GM23338 (cell line): ENCODE measurements around the gene CDYL. TPM values are rescaled to one million over a fixed set of nuclear protein-coding genes. Genes with fewer than 3 reads are reported as not detected.

ENCODE experiments used
- ATAC-seq: fragments of 200-7000 bp; cut with Tn5 transposase; 3 replicates; pipeline ENCODE4 v1.9.1; 2020
- DNase-seq: peaks from one replicate; pipeline ENCODE4 v3.0.0-alpha.2; 2015; ENCODE audit warnings: low spot score
- H2AFZ ChIP-seq: fragments of 200-600 bp; sonication (generic); 2 replicates; pipeline ENCODE4 v1.8.0; 2016; ENCODE audit warnings: antibody characterized with exemption, mild to moderate bottlenecking, moderate library complexity
- H3F3A ChIP-seq: fragments of 200-600 bp; sonication (generic); replicated peaks from 2 replicates; pipeline ENCODE4 v1.8.0; 2017; ENCODE audit warnings: antibody characterized with exemption, mixed run types, low read depth
- H3K27ac ChIP-seq: fragments of 200-600 bp; sonication (generic); 2 replicates; pipeline ENCODE4 v1.6.1; 2016; ENCODE audit warnings: low read depth
- H3K27me3 ChIP-seq: fragments of 200-600 bp; sonication (generic); 2 replicates; pipeline ENCODE4 v1.8.0; 2016; ENCODE audit warnings: mild to moderate bottlenecking, mixed run types, moderate library complexity; ENCODE audit not compliant: insufficient read depth
- H3K36me3 ChIP-seq: fragments of 200-600 bp; sonication (generic); 2 replicates; pipeline ENCODE4 v1.8.0; 2016; ENCODE audit warnings: mild to moderate bottlenecking; ENCODE audit not compliant: insufficient read depth
- H3K4me1 ChIP-seq: fragments of 200-600 bp; sonication (generic); 2 replicates; pipeline ENCODE4 v1.8.0; 2016; ENCODE audit warnings: mild to moderate bottlenecking, moderate library complexity; ENCODE audit not compliant: insufficient read depth
- H3K4me2 ChIP-seq: fragments of 200-600 bp; sonication (generic); 2 replicates; pipeline ENCODE4 v1.7.1; 2017; ENCODE audit warnings: mixed run types
- H3K4me3 ChIP-seq: fragments of 200-600 bp; sonication (generic); 2 replicates; pipeline ENCODE4 v1.6.1; 2016; ENCODE audit warnings: mixed run types
- H3K79me2 ChIP-seq: fragments of 200-600 bp; sonication (generic); replicated peaks from 2 replicates; pipeline ENCODE4 v1.8.0; 2017; ENCODE audit warnings: mild to moderate bottlenecking; ENCODE audit not compliant: insufficient read depth
- H3K9me2 ChIP-seq: fragments of 200-600 bp; sonication (generic); 2 replicates; pipeline ENCODE4 v1.8.0; 2017; ENCODE audit not compliant: insufficient read depth
- H4K20me1 ChIP-seq: fragments of 200-600 bp; sonication (generic); replicated peaks from 2 replicates; pipeline ENCODE4 v1.8.0; 2017; ENCODE audit warnings: mild to moderate bottlenecking; ENCODE audit not compliant: insufficient read depth
- H3K27ac Mint-ChIP-seq: 2 replicates; pipeline ENCODE4 v1.8.0; 2020; ENCODE audit warnings: inconsistent platforms, mild to moderate bottlenecking, moderate library complexity, mixed read lengths
- H3K27me3 Mint-ChIP-seq: 3 replicates; pipeline ENCODE4 v1.8.0; 2022; ENCODE audit warnings: low read depth, mild to moderate bottlenecking, moderate library complexity, mixed read lengths, inconsistent platforms; ENCODE audit not compliant: insufficient read depth, poor library complexity
- H3K36me3 Mint-ChIP-seq: 3 replicates; pipeline ENCODE4 v1.8.0; 2021; ENCODE audit warnings: low read depth, mild to moderate bottlenecking, inconsistent platforms, moderate library complexity, mixed read lengths
- H3K4me1 Mint-ChIP-seq: 3 replicates; pipeline ENCODE4 v1.8.0; 2020; ENCODE audit warnings: mild to moderate bottlenecking, inconsistent platforms, mixed read lengths
- H3K4me3 Mint-ChIP-seq: 3 replicates; pipeline ENCODE4 v1.8.0; 2021; ENCODE audit warnings: moderate library complexity, mild to moderate bottlenecking, inconsistent platforms, mixed read lengths
- H3K9me3 Mint-ChIP-seq: 3 replicates; pipeline ENCODE4 v1.8.0; 2020; ENCODE audit warnings: moderate library complexity, mild to moderate bottlenecking, inconsistent platforms, mixed read lengths
- CREB1 ChIP-seq: fragments of 250-450 bp; sonication (Bioruptor Pico); IDR thresholded peaks from 2 replicates; pipeline ENCODE4 v1.5.0; 2020; ENCODE audit warnings: low read depth, mild to moderate bottlenecking, moderate library complexity
- ETS1 ChIP-seq: IDR thresholded peaks from 2 replicates; pipeline ENCODE4 v1.6.1; 2016; ENCODE audit warnings: antibody characterized with exemption
- EZH2phosphoT487 ChIP-seq: fragments of 200-600 bp; sonication (generic); IDR thresholded peaks from one replicate; pipeline ENCODE4 v1.8.1; 2018; ENCODE audit warnings: antibody characterized with exemption; ENCODE audit not compliant: unreplicated experiment
- JUNB ChIP-seq: IDR thresholded peaks from one replicate; pipeline ENCODE4 v1.6.1; 2016; ENCODE audit warnings: antibody characterized with exemption; ENCODE audit not compliant: unreplicated experiment
- NANOG ChIP-seq: IDR thresholded peaks from 2 replicates; pipeline ENCODE4 v1.6.1; 2016; ENCODE audit warnings: antibody characterized with exemption, borderline replicate concordance
- STAT1 ChIP-seq: IDR thresholded peaks from one replicate; pipeline ENCODE4 v1.6.1; 2016; ENCODE audit warnings: antibody characterized with exemption; ENCODE audit not compliant: unreplicated experiment
- ZNF331 ChIP-seq: fragments of 250-450 bp; sonication (Bioruptor Pico); IDR thresholded peaks from 2 replicates; pipeline ENCODE4 v1.5.0; 2020; ENCODE audit warnings: low read depth, mild to moderate bottlenecking, moderate library complexity
- polyA plus RNA-seq: library from polyadenylated mRNA; unstranded; fragments of >200 nt; fragmentation: Nextera tagmentation; extraction: Ambion mirVana; gene quantifications from 2 replicates; pipeline ENCODE4 v1.2.1, GENCODE V29; 2016
- total RNA-seq: library from RNA; depleted of rRNA; stranded (reverse); fragments of >200 nt; shearing (Covaris generic); gene quantifications from 2 replicates; pipeline ENCODE4 v1.2.3, GENCODE V29; 2014

Gene CDYL
- total and polyA plus RNA-seq, 2 experiments from 2014 or later, result 67.2 to 128 TPM

- Mint-ChIP-seq H3K27me3 (peaks cover 6% of the 10 kb centered on the region), H3K4me1 (peaks cover 10% of the 10 kb centered on the region; the same call in 2 of the 3 replicates)
Measured at GRCh38 chr6:4762294-4762693, 13.9 kb upstream of the CDYL start.

GRCh38 chr6:4763921-4764320 lies 12.3 kb upstream of the CDYL start:
- H3K4me1 Mint-ChIP-seq, result peaks cover 10% of the 10 kb centered on the region; the same call in 2 of the 3 replicates
- no peak overlapping the region for H3K4me2 ChIP-seq

More at GRCh38 chr6:4762294-4762693, 13.9 kb upstream of the CDYL start:
- H3F3A ChIP-seq, result no peaks in the 10 kb centered on the region
- H4K20me1 ChIP-seq, result no peaks in the 10 kb centered on the region
- no peak overlapping the region for H3K4me3 ChIP-seq
- no peak for TF ChIP-seq EZH2phosphoT487
- 0 out of 2 replicates have a peak, but pooled peaks cover 3% of the 10 kb centered on the region for H3K9me2 ChIP-seq
- peaks cover 8% of the 10 kb centered on the region; the same call in 1 of the 2 replicates for H3K4me1 ChIP-seq
- no peak for DNase-seq
- H2AFZ ChIP-seq, result no peak overlapping the region
- no peaks in the 10 kb centered on the region for H3K27me3 ChIP-seq
- Mint-ChIP-seq H3K4me3 (no peak overlapping the region), H3K36me3 (peaks cover 20% of the 10 kb centered on the region), H3K27ac (no peak overlapping the region), H3K9me3 (peaks cover 27% of the 10 kb centered on the region)
- ATAC-seq, result no peak
- no peak overlapping the region for H3K27ac ChIP-seq
- H3K4me2 ChIP-seq, result no peak overlapping the region
- no peaks in the 10 kb centered on the region for H3K79me2 ChIP-seq
- H3K36me3 ChIP-seq, result peaks cover 5% of the 10 kb centered on the region

GRCh38 chr6:4768815-4769214 lies 7.4 kb upstream of the CDYL start:
- no peak overlapping the region for H3K4me3 ChIP-seq
- no peaks in the 10 kb centered on the region for H3K9me2 ChIP-seq
- no peak for TF ChIP-seq JUNB
- Mint-ChIP-seq H3K27me3 (no peaks in the 10 kb centered on the region), H3K9me3 (peaks cover 6% of the 10 kb centered on the region; the same call in 2 of the 3 replicates), H3K27ac (no peak overlapping the region), H3K36me3 (peaks cover under 1% of the 10 kb centered on the region; the same call in 1 of the 3 replicates), H3K4me1 (peaks cover 14% of the 10 kb centered on the region), H3K4me3 (no peak overlapping the region)
- no peaks in the 10 kb centered on the region for H3K36me3 ChIP-seq
- H3K4me2 ChIP-seq, result no peak overlapping the region
- no peak overlapping the region for H2AFZ ChIP-seq
- H3F3A ChIP-seq, result no peaks in the 10 kb centered on the region
- H3K79me2 ChIP-seq, result peaks cover 9% of the 10 kb centered on the region
- H3K27me3 ChIP-seq, result no peaks in the 10 kb centered on the region
- ATAC-seq, result no peak
- peaks cover 7% of the 10 kb centered on the region for H3K4me1 ChIP-seq
- no peak overlapping the region for H3K27ac ChIP-seq
- DNase-seq, result no peak
- no peaks in the 10 kb centered on the region for H4K20me1 ChIP-seq

More at GRCh38 chr6:4763921-4764320, 12.3 kb upstream of the CDYL start:
- peaks cover 6% of the 10 kb centered on the region for H3K27me3 Mint-ChIP-seq
- TF ChIP-seq ZNF331 (CRISPR knock-in tag) (no peak), CREB1 (no peak), NANOG (no peak), ETS1 (no peak), STAT1 (no peak)
- no peak for DNase-seq
- no peak overlapping the region for H3K27ac Mint-ChIP-seq
- Histone ChIP-seq H3K36me3 (peaks cover 5% of the 10 kb centered on the region), H3K4me3 (no peak overlapping the region), H4K20me1 (no peaks in the 10 kb centered on the region), H3K4me1 (peaks cover 8% of the 10 kb centered on the region; the same call in 1 of the 2 replicates), H3K27me3 (no peaks in the 10 kb centered on the region), H2AFZ (no peak overlapping the region), H3F3A (no peaks in the 10 kb centered on the region), H3K9me2 (0 out of 2 replicates have a peak, but pooled peaks cover 3% of the 10 kb centered on the region), H3K27ac (no peak overlapping the region), H3K79me2 (no peaks in the 10 kb centered on the region)
- H3K4me3 Mint-ChIP-seq, result no peak overlapping the region
- H3K36me3 Mint-ChIP-seq, result peaks cover 20% of the 10 kb centered on the region
- no peak for ATAC-seq
- peaks cover 27% of the 10 kb centered on the region for H3K9me3 Mint-ChIP-seq
